ENCODE results near the gene AP2A2. TPM values are rescaled to one million over a fixed set of nuclear protein-coding genes. Genes with fewer than 3 reads are reported as not detected.
"Not testable (repeated sequence)": the region's sequence is repeated elsewhere in the genome, so short reads cannot be mapped to it uniquely, and the experiment has no call there.

Gene AP2A2
- total RNA-seq, 1 donor from 2014 or later, result 26.0 TPM

GRCh38 chr11:972523-973211 lies 47.0 kb downstream of the AP2A2 start:
- no peak for DNase-seq (ENCODE audit: low read depth in 2 of 2)

GRCh38 chr11:973237-973636 lies 47.6 kb downstream of the AP2A2 start:
- DNase-seq (ENCODE audit: low read depth in 2 of 2), result no peak

- DNase-seq (ENCODE audit: low read depth in 2 of 2), result not testable (repeated sequence)
Observed at GRCh38 chr11:975376-975775, 49.7 kb downstream of the AP2A2 start.

GRCh38 chr11:975827-976226 lies 50.2 kb downstream of the AP2A2 start:
- peak; percentile 46 to 57 for DNase-seq (ENCODE audit: low read depth in 2 of 2)

- DNase-seq (ENCODE audit: low read depth in 2 of 2), result no peak
Observed at GRCh38 chr11:976431-977160, 50.9 kb downstream of the AP2A2 start.

- no peak for DNase-seq (ENCODE audit: low read depth in 2 of 2)
Observed at GRCh38 chr11:977830-978720, 52.4 kb downstream of the AP2A2 start.

- no peak for DNase-seq (ENCODE audit: low read depth in 2 of 2)
Observed at GRCh38 chr11:978781-979180, 53.1 kb downstream of the AP2A2 start.

GRCh38 chr11:980438-981357 lies 55.0 kb downstream of the AP2A2 start:
- DNase-seq (ENCODE audit: low read depth in 2 of 2), result no peak

GRCh38 chr11:981764-982163 lies 56.1 kb downstream of the AP2A2 start:
- DNase-seq (ENCODE audit: low read depth in 2 of 2), result no peak

GRCh38 chr11:984546-984945 lies 58.9 kb downstream of the AP2A2 start:
- DNase-seq (ENCODE audit: low read depth in 2 of 2), result no peak

GRCh38 chr11:985406-985805 lies 59.7 kb downstream of the AP2A2 start:
- DNase-seq (ENCODE audit: low read depth in 2 of 2), result no peak

GRCh38 chr11:985848-986247 lies 60.2 kb downstream of the AP2A2 start:
- DNase-seq (ENCODE audit: low read depth in 2 of 2), result no peak

- DNase-seq (ENCODE audit: low read depth in 2 of 2), result peak in 1 of 2 donors; percentile 26
Observed at GRCh38 chr11:986270-986951, 60.7 kb downstream of the AP2A2 start.

GRCh38 chr11:986952-987305 lies 61.3 kb downstream of the AP2A2 start:
- DNase-seq (ENCODE audit: low read depth in 2 of 2), result no peak

GRCh38 chr11:987671-988070 lies 62.0 kb downstream of the AP2A2 start:
- DNase-seq (ENCODE audit: low read depth in 2 of 2), result no peak

- no peak for DNase-seq (ENCODE audit: low read depth in 2 of 2)
Observed at GRCh38 chr11:990101-990500, 64.4 kb downstream of the AP2A2 start.

GRCh38 chr11:991034-991433 lies 65.4 kb downstream of the AP2A2 start:
- DNase-seq (ENCODE audit: low read depth in 2 of 2), result no peak

GRCh38 chr11:991711-992307 lies 66.1 kb downstream of the AP2A2 start:
- DNase-seq (ENCODE audit: low read depth in 2 of 2), result no peak

- no peak for DNase-seq (ENCODE audit: low read depth in 2 of 2)
Observed at GRCh38 chr11:992577-992976, 66.9 kb downstream of the AP2A2 start.

- DNase-seq (ENCODE audit: low read depth in 2 of 2), result no peak
Observed at GRCh38 chr11:993632-994167, 68.0 kb downstream of the AP2A2 start.

All from lung microvascular endothelial cell (primary cell).